ENCODE results near the gene USP32.
A peak's percentile ranks its signal among the peaks of the same experiment; 100 is the strongest.
"Not testable (repeated sequence)": the region's sequence is repeated elsewhere in the genome, so short reads cannot be mapped to it uniquely, and the experiment has no call there.

Gene USP32

DNA sequence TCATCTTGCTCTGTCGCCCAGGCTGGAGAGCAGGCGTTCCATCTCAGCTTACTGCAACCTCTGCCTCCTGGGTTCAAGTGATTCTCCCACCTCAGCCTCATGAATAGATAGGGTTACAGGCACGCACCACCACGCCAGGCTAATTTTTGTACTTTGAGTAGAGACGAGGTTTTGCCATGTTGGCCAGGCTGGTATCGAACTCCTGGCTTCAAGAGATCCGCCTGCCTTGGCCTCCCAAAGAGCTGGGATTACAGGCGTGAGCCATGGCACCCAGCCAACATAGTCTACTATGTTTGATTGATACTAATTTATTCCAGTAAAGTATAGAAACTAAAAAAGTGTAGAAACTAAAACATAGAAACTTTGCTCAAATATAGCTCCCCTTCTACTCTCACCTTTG is 147.3 kb downstream of the USP32 start:
- TF ChIP-seq CTCF (IDR thresholded peaks at IDR 0.05; ENCODE audit: low read length, missing control alignments) = no peak

GRCh38 chr17:60240290-60240689 is 151.6 kb downstream of the USP32 start:
- H3K4me3 ChIP-seq (replicated peaks; ENCODE audit: low read depth, low read length) = no peak overlapping the region
- TF ChIP-seq CTCF (IDR thresholded peaks at IDR 0.05; ENCODE audit: low read length, missing control alignments) = no peak
- DNase-seq (ENCODE audit: low read depth) = no peak

More for the DNA sequence above, 147.3 kb downstream of the USP32 start:
- no peak for DNase-seq (ENCODE audit: low read depth)
- H3K4me3 ChIP-seq (replicated peaks; ENCODE audit: low read depth, low read length) = no peak overlapping the region

- TF ChIP-seq CTCF (IDR thresholded peaks at IDR 0.05; ENCODE audit: low read length, missing control alignments) = no peak
- peak; percentile 33 for DNase-seq (ENCODE audit: low read depth)
- no peak overlapping the region for H3K4me3 ChIP-seq (replicated peaks; ENCODE audit: low read depth, low read length)
Observed at GRCh38 chr17:60231691-60232090, 160.2 kb downstream of the USP32 start.

GRCh38 chr17:60231234-60231633 is 160.7 kb downstream of the USP32 start:
- no peak overlapping the region for H3K4me3 ChIP-seq (replicated peaks; ENCODE audit: low read depth, low read length)
- peak; percentile 68 for TF ChIP-seq CTCF (IDR thresholded peaks at IDR 0.05; ENCODE audit: low read length, missing control alignments)
- peak; percentile 60 for DNase-seq (ENCODE audit: low read depth)

DNA sequence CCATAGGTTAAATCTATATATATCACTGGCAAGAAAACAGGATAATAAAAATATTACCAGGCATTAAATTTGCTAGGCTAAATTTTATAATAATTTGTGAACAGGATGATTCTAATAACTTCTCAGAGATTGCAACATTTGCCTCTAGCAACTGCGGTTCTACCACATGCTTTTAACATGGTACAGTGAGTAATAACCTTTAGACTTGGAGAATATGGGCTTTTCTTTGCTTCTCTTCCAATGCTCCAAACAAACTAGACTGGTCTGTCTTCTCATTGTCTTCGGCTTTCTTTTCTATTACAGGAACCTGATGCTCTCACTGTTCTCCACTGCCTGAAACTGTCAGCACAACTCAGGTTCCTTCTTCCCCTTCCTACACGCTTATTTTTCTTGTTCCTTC is 161.6 kb downstream of the USP32 start:
- H3K4me3 ChIP-seq (replicated peaks; ENCODE audit: low read depth, low read length) = no peak overlapping the region
- no peak for DNase-seq (ENCODE audit: low read depth)
- no peak for TF ChIP-seq CTCF (IDR thresholded peaks at IDR 0.05; ENCODE audit: low read length, missing control alignments)

- no peak for TF ChIP-seq CTCF (IDR thresholded peaks at IDR 0.05; ENCODE audit: low read length, missing control alignments)
- peak; percentile 26 for DNase-seq (ENCODE audit: low read depth)
- H3K4me3 ChIP-seq (replicated peaks; ENCODE audit: low read depth, low read length) = no peak overlapping the region
Observed at GRCh38 chr17:60229188-60229802, 162.6 kb downstream of the USP32 start.

DNA sequence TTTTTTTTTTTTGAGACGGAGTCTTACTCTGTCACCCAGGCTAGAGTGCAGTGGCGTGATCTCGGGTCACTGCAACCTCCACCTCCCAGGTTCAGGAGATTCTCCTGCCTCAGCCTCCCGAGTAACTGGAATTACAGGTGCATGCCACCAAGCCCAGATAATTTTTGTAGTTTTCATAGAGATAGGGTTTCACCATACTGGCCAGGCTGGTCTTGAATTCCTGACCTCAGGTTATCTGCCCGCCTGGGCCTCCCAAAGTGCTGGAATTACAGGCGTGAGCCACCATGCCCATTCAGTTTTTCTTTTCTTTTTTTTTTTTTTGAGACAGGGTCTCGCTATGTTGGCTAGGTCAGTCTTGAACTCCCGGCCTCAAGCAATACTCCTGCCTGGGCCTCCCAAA is 164.7 kb downstream of the USP32 start:
- H3K4me3 ChIP-seq (replicated peaks; ENCODE audit: low read depth, low read length); DNase-seq (ENCODE audit: low read depth): not testable (repeated sequence)
